B cell (primary cell): ENCODE data around the gene BRF1. TPM values are rescaled to one million over a fixed set of nuclear protein-coding genes. Genes with fewer than 3 reads are reported as not detected.
A peak's percentile ranks its signal among the peaks of the same experiment; 100 is the strongest.

Experiments used
- ATAC-seq: fragments of 200-7000 bp; cut with Tn5 transposase; one replicate; pipeline ENCODE4 v1.10.0; 2021; ENCODE audit warnings: low read depth, mild to moderate bottlenecking, moderate number of reproducible peaks, moderate library complexity
- CTCF ChIA-PET: fragments of 350-600 bp; sonication (Branson Sonifier 250); formaldehyde crosslinking; loops from one replicate; lab custom pipeline; 2021; ENCODE audit warnings: antibody characterized with exemption, inconsistent platforms; lab: Charles Lee
- POLR2A ChIA-PET: fragments of 350-600 bp; sonication (Branson Sonifier 250); formaldehyde crosslinking; loops from one replicate; lab custom pipeline; 2021; ENCODE audit warnings: antibody characterized with exemption; lab: Charles Lee
- DNase-seq: peaks from one replicate; pipeline ENCODE4 v3.0.0; 2013
- H2AFZ ChIP-seq: 2 replicates; pipeline ENCODE4 v1.6.1; 2012; ENCODE audit warnings: mild to moderate bottlenecking, low read depth, low read length; ENCODE audit not compliant: insufficient read depth, poor library complexity, severe bottlenecking
- H3K27ac ChIP-seq, 2 donors: 1 replicate in 1 of 2; 2 replicates in 1 of 2; pipeline ENCODE4 v1.5.1; 2012 to 2013; ENCODE audit warnings: low read length in 2 of 2, mild to moderate bottlenecking in 2 of 2, moderate library complexity in 1 of 2
- H3K27me3 ChIP-seq, 4 experiments: fragments of 200-600 bp in 1 of 4; sonication (generic) in 1 of 4; replicated peaks in 1 of 4; 1 replicate in 2 of 4; 2 replicates in 2 of 4; pipeline versions ENCODE4 v1.6.1 to v1.7.0; 2013 to 2016; ENCODE audit warnings: low read length in 3 of 4, mild to moderate bottlenecking in 2 of 4, mixed read lengths in 1 of 4, moderate library complexity in 1 of 4; ENCODE audit not compliant: insufficient read depth in 4 of 4, control insufficient read depth in 3 of 4; ENCODE audit errors: control extremely low read depth in 1 of 4
- H3K36me3 ChIP-seq, 2 experiments: replicated peaks in 1 of 2; 1 replicate in 1 of 2; 2 replicates in 1 of 2; pipeline versions ENCODE4 v1.6.1 to v1.7.1; 2013; ENCODE audit warnings: low read length in 1 of 2; ENCODE audit not compliant: insufficient read depth in 2 of 2, control insufficient read depth in 1 of 2; ENCODE audit errors: control extremely low read depth in 1 of 2, extremely low read depth in 1 of 2
- H3K4me1 ChIP-seq, 2 donors: fragments of 200-600 bp in 1 of 2; sonication (generic) in 1 of 2; 1 replicate in 1 of 2; 2 replicates in 1 of 2; pipeline versions ENCODE4 v1.5.1 to v1.6.1; 2013 to 2017; ENCODE audit warnings: low read length in 2 of 2; ENCODE audit not compliant: control insufficient read depth in 2 of 2, insufficient read depth in 2 of 2
- H3K4me2 ChIP-seq: replicated peaks from 2 replicates; pipeline ENCODE3; 2012; ENCODE audit warnings: mild to moderate bottlenecking, low read depth, low read length; ENCODE audit not compliant: poor library complexity, severe bottlenecking
- H3K4me3 ChIP-seq, 5 experiments: fragments of 200-600 bp in 1 of 5; sonication (generic) in 1 of 5; 1 replicate in 3 of 5; 2 replicates in 2 of 5; pipeline versions ENCODE4 v1.5.1 to v1.7.0; 2011 to 2016; ENCODE audit warnings: low read length in 4 of 5, mild to moderate bottlenecking in 4 of 5, low read depth in 2 of 5, control low read depth in 1 of 5, moderate library complexity in 1 of 5; ENCODE audit not compliant: insufficient read depth in 1 of 5; ENCODE audit errors: control extremely low read depth in 1 of 5, extremely low read depth in 1 of 5
- H3K79me2 ChIP-seq: fragments of 200-600 bp; sonication (generic); one replicate; pipeline ENCODE4 v1.6.0; 2016; ENCODE audit warnings: low read length; ENCODE audit not compliant: control insufficient read depth, insufficient read depth
- H3K9ac ChIP-seq: fragments of 200-600 bp; sonication (generic); 2 replicates; pipeline ENCODE4 v1.6.1; 2017; ENCODE audit warnings: mild to moderate bottlenecking, low read length, moderate library complexity
- H3K9me3 ChIP-seq, 3 donors: one replicate each; pipeline versions ENCODE4 v1.6.1 to v1.7.1; 2013; ENCODE audit warnings: low read length in 2 of 3; ENCODE audit not compliant: control insufficient read depth in 2 of 3, insufficient read depth in 1 of 3; ENCODE audit errors: control extremely low read depth in 1 of 3
- H4K20me1 ChIP-seq: 2 replicates; pipeline ENCODE4 v1.6.0; 2012; ENCODE audit warnings: mild to moderate bottlenecking, low read length; ENCODE audit not compliant: insufficient read depth, control insufficient read depth, poor library complexity, severe bottlenecking
- H3K27ac Mint-ChIP-seq: one replicate; pipeline ENCODE4 v1.8.0; 2021; ENCODE audit warnings: mixed read lengths
- H3K27me3 Mint-ChIP-seq: one replicate; pipeline ENCODE4 v1.8.0; 2021; ENCODE audit warnings: mixed read lengths
- H3K4me1 Mint-ChIP-seq: one replicate; pipeline ENCODE4 v1.8.0; 2021; ENCODE audit warnings: mixed read lengths
- H3K4me3 Mint-ChIP-seq: one replicate; pipeline ENCODE4 v1.8.0; 2021; ENCODE audit warnings: mixed read lengths
- H3K9me3 Mint-ChIP-seq: one replicate; pipeline ENCODE4 v1.8.0; 2022; ENCODE audit warnings: mixed read lengths; ENCODE audit not compliant: insufficient read depth
- CTCF ChIP-seq: fragments of 200-600 bp; IDR thresholded peaks from one replicate; pipeline ENCODE4 v1.8.0; 2022; ENCODE audit warnings: antibody characterized with exemption, mild to moderate bottlenecking
- EZH2 ChIP-seq: IDR thresholded peaks from 2 replicates; pipeline ENCODE4 v1.6.1; 2012; ENCODE audit warnings: borderline replicate concordance, low read depth, mild to moderate bottlenecking, moderate library complexity, low read length; ENCODE audit not compliant: insufficient read depth, poor library complexity, severe bottlenecking
- WGBS: methylation state at CpG from one replicate; pipeline ENCODE4 v1.1.5; 2013; ENCODE audit warnings: missing lambda C conversion rate; ENCODE audit not compliant: insufficient coverage; 5-methylcytosine and 5-hydroxymethylcytosine counted together
- intact Hi-C: fragments of 100-400 bp; cut with micrococcal nuclease; formaldehyde crosslinking; loops from one replicate; pipeline ENCODE4 v1.10.0; 2022
- polyA plus RNA-seq: library from polyadenylated mRNA; depleted of rRNA; stranded (reverse); fragments of >200 nt; gene quantifications from 2 replicates; pipeline ENCODE4 v1.2.3, GENCODE V29; 2012
- total RNA-seq, 2 donors: library from RNA; stranded (reverse); fragments of 120-200 nt in 1 of 2; gene quantifications; 1 replicate in 1 of 2; 2 replicates in 1 of 2; pipeline versions ENCODE4 v1.2.3 to v1.2.4, GENCODE V29; 2013 to 2022

The BRF1 gene
- total and polyA plus RNA-seq, 2 donors (not counting 1 experiment from before 2014, with no cell fraction given): 24.5 to 55.8 TPM

GRCh38 chr14:105193916-105194782 is 106.7 kb downstream of the BRF1 start:
- CTCF ChIA-PET: interaction anchor here (1.2 to 1.7 kb wide), 2 partner anchors 10 to 104 kb away, joined by 4 to 5 read pairs; no protein-coding TSS in a partner anchor

More at GRCh38 chr14:105193916-105194782, 106.7 kb downstream of the BRF1 start:
- H3K79me2 ChIP-seq: no peaks in the 10 kb centered on the region
- Mint-ChIP-seq H3K27ac (peak overlapping the region; percentile 1), H3K4me3 (peak overlapping the region; percentile 72), H3K27me3 (peaks cover 34% of the 10 kb centered on the region), H3K9me3 (no peaks in the 10 kb centered on the region), H3K4me1 (peaks cover 32% of the 10 kb centered on the region)
- peaks cover 0 to 58% (median 27%) of the 10 kb centered on the region in 4 experiments for H3K27me3 ChIP-seq
- no peak overlapping the region for H3K9ac ChIP-seq
- peak overlapping the region; percentile 75 for H3K4me2 ChIP-seq
- peaks cover 43 to 47% of the 10 kb centered on the region in 2 donors for H3K4me1 ChIP-seq
- H3K36me3 ChIP-seq: no peaks in the 10 kb centered on the region
- intact Hi-C loops: no loop called here
- peak overlapping the region; percentile 58 for H2AFZ ChIP-seq
- no peaks in the 10 kb centered on the region for H4K20me1 ChIP-seq
- H3K27ac ChIP-seq: no peak overlapping the region
- peak overlapping the region in 1 of 5 experiments; percentile 7 for H3K4me3 ChIP-seq
- H3K9me3 ChIP-seq: peaks cover 0 to 12% (median 0%) of the 10 kb centered on the region in 3 donors
- ATAC-seq (peak; percentile 32), DNase-seq (peak; percentile 57)
- TF ChIP-seq EZH2 (no peak), CTCF (no peak)
- POLR2A ChIA-PET: no interaction called here
- WGBS: 42% methylated on average over 16 of the region's 17 CpGs
